Transverse colon (tissue), 4 donors: ENCODE results near the gene FCHSD2.

Experiments used
- EP300 ChIP-seq: sonication (generic); formaldehyde crosslinking; IDR thresholded peaks from one replicate; pipeline ENCODE4 v1.6.1; 2017; ENCODE audit warnings: antibody characterized with exemption, low read depth
- POLR2A ChIP-seq: fragments of 450-650 bp; IDR thresholded peaks from one replicate; pipeline ENCODE4 v1.6.1; 2016; ENCODE audit warnings: antibody characterized with exemption, mild to moderate bottlenecking, moderate library complexity
- POLR2AphosphoS5 ChIP-seq, 3 donors: sonication (generic); formaldehyde crosslinking; IDR thresholded peaks; one replicate each; pipeline ENCODE4 v1.6.1; 2016; ENCODE audit warnings: antibody characterized with exemption in 3 of 3
- TF ChIP-seq, protein P1 (sequence below), 5 experiments: fragments of 200-600 bp in 3 of 5; fragments of 450-650 bp in 2 of 5; sonication (generic) in 3 of 5; IDR thresholded peaks; 1 replicate in 2 of 5; 2 replicates in 3 of 5; pipeline ENCODE4 v1.5.1; 2016 to 2017; ENCODE audit warnings: antibody characterized with exemption in 5 of 5, inconsistent platforms in 3 of 5, mild to moderate bottlenecking in 2 of 5, moderate library complexity in 1 of 5

GRCh38 chr11:72824811-72825505 lies 317.2 kb downstream of the FCHSD2 start:
- TF ChIP-seq, protein P1, sequence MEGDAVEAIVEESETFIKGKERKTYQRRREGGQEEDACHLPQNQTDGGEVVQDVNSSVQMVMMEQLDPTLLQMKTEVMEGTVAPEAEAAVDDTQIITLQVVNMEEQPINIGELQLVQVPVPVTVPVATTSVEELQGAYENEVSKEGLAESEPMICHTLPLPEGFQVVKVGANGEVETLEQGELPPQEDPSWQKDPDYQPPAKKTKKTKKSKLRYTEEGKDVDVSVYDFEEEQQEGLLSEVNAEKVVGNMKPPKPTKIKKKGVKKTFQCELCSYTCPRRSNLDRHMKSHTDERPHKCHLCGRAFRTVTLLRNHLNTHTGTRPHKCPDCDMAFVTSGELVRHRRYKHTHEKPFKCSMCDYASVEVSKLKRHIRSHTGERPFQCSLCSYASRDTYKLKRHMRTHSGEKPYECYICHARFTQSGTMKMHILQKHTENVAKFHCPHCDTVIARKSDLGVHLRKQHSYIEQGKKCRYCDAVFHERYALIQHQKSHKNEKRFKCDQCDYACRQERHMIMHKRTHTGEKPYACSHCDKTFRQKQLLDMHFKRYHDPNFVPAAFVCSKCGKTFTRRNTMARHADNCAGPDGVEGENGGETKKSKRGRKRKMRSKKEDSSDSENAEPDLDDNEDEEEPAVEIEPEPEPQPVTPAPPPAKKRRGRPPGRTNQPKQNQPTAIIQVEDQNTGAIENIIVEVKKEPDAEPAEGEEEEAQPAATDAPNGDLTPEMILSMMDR (IDR thresholded peaks at IDR 0.05) = no peak
- TF ChIP-seq POLR2A = no peak
- TF ChIP-seq POLR2AphosphoS5 (IDR thresholded peaks at IDR 0.05) = no peak
- no peak for TF ChIP-seq EP300
